Measurements from ENCODE around the gene PLEKHN1.

Gene PLEKHN1

GRCh38 chr1:951364-951763 is 14.9 kb upstream of the PLEKHN1 start:
- H3K9me3 ChIP-seq (ENCODE audit: control insufficient read depth, low read length), result no peaks in the 10 kb centered on the region
- no peaks in the 10 kb centered on the region for H3K4me1 ChIP-seq
- no peak overlapping the region for H2AFZ ChIP-seq
- no peaks in the 10 kb centered on the region for H3K36me3 ChIP-seq (ENCODE audit: control insufficient read depth, insufficient read depth, low read length)
- no peak overlapping the region for H3K27ac ChIP-seq
- TF ChIP-seq, protein P1, sequence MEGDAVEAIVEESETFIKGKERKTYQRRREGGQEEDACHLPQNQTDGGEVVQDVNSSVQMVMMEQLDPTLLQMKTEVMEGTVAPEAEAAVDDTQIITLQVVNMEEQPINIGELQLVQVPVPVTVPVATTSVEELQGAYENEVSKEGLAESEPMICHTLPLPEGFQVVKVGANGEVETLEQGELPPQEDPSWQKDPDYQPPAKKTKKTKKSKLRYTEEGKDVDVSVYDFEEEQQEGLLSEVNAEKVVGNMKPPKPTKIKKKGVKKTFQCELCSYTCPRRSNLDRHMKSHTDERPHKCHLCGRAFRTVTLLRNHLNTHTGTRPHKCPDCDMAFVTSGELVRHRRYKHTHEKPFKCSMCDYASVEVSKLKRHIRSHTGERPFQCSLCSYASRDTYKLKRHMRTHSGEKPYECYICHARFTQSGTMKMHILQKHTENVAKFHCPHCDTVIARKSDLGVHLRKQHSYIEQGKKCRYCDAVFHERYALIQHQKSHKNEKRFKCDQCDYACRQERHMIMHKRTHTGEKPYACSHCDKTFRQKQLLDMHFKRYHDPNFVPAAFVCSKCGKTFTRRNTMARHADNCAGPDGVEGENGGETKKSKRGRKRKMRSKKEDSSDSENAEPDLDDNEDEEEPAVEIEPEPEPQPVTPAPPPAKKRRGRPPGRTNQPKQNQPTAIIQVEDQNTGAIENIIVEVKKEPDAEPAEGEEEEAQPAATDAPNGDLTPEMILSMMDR (IDR thresholded peaks at IDR 0.05), result no peak
- H3K9ac ChIP-seq, result no peak overlapping the region
- no peaks in the 10 kb centered on the region for H3K79me2 ChIP-seq
- H3K4me2 ChIP-seq (ENCODE audit: low read length), result no peak overlapping the region
- no peak overlapping the region for H3K4me3 ChIP-seq (ENCODE audit: low read depth, low read length)
- H3K27me3 ChIP-seq (ENCODE audit: control insufficient read depth, insufficient read depth, low read length), result no peaks in the 10 kb centered on the region

DNA sequence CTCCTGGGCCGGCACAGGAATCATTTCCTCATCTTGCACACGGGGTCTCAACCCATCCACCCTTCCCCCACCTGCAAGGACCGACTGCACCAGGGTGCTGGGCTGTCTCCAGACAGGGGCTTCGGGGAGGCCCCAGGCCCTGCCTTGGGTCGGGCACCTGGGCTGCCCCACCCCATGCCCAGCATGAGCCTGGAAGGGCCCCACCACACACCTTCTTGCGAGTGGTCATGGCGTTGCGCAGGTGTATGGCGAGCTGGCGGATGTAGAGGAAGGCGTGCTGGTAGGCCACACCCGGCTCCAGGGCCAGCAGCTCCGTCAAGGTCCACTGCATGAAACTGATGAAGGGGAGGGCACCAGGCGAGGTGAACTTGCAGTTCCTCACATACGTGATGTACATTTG is 14.1 kb upstream of the PLEKHN1 start:
- Histone ChIP-seq H3K4me1 (no peaks in the 10 kb centered on the region), H3K9ac (no peak overlapping the region), H3K4me3 (ENCODE audit: low read depth, low read length) (no peak overlapping the region), H2AFZ (no peak overlapping the region), H3K36me3 (ENCODE audit: control insufficient read depth, insufficient read depth, low read length) (no peaks in the 10 kb centered on the region), H3K9me3 (ENCODE audit: control insufficient read depth, low read length) (no peaks in the 10 kb centered on the region), H3K27me3 (ENCODE audit: control insufficient read depth, insufficient read depth, low read length) (no peaks in the 10 kb centered on the region), H3K4me2 (ENCODE audit: low read length) (no peak overlapping the region), H3K79me2 (no peaks in the 10 kb centered on the region), H3K27ac (no peak overlapping the region)
- TF ChIP-seq, protein P1 (IDR thresholded peaks at IDR 0.05), result no peak

DNA sequence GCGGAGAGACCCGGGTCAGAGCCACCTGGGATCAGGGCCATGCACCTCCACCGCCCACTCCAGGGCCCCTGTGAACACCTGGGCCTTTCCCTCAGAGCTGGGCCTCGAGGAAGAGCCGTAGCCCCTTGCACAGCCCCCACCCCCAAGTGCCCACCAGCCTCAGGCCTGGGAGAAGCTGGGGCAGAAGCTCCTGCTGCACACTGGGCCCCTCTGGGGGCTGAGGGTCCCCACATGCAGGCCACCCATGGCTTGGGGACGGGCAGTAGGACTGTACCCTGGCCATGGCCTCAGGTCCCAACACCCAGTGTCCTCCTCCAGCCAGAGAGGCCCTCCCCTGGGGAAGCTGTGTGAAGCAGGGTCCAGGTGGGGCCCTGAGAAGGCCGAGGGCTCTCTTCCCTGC is 13.7 kb upstream of the PLEKHN1 start:
- no peaks in the 10 kb centered on the region for H3K36me3 ChIP-seq (ENCODE audit: control insufficient read depth, insufficient read depth, low read length)
- no peak overlapping the region for H3K4me3 ChIP-seq (ENCODE audit: low read depth, low read length)
- H3K79me2 ChIP-seq, result no peaks in the 10 kb centered on the region
- no peaks in the 10 kb centered on the region for H3K9me3 ChIP-seq (ENCODE audit: control insufficient read depth, low read length)
- H3K27ac ChIP-seq, result no peak overlapping the region
- TF ChIP-seq, protein P1 (IDR thresholded peaks at IDR 0.05), result no peak
- no peak overlapping the region for H3K4me2 ChIP-seq (ENCODE audit: low read length)
- no peaks in the 10 kb centered on the region for H3K27me3 ChIP-seq (ENCODE audit: control insufficient read depth, insufficient read depth, low read length)
- H3K9ac ChIP-seq, result no peak overlapping the region
- H2AFZ ChIP-seq, result no peak overlapping the region
- H3K4me1 ChIP-seq, result no peaks in the 10 kb centered on the region

GRCh38 chr1:953524-954320 is 12.6 kb upstream of the PLEKHN1 start:
- Histone ChIP-seq H3K27ac (no peak overlapping the region), H3K27me3 (ENCODE audit: control insufficient read depth, insufficient read depth, low read length) (no peaks in the 10 kb centered on the region), H3K79me2 (no peaks in the 10 kb centered on the region), H3K36me3 (ENCODE audit: control insufficient read depth, insufficient read depth, low read length) (no peaks in the 10 kb centered on the region), H3K4me2 (ENCODE audit: low read length) (no peak overlapping the region), H3K4me3 (ENCODE audit: low read depth, low read length) (no peak overlapping the region), H3K4me1 (no peaks in the 10 kb centered on the region), H3K9me3 (ENCODE audit: control insufficient read depth, low read length) (no peaks in the 10 kb centered on the region), H3K9ac (no peak overlapping the region), H2AFZ (no peak overlapping the region)
- TF ChIP-seq, protein P1 (IDR thresholded peaks at IDR 0.05), result no peak

DNA sequence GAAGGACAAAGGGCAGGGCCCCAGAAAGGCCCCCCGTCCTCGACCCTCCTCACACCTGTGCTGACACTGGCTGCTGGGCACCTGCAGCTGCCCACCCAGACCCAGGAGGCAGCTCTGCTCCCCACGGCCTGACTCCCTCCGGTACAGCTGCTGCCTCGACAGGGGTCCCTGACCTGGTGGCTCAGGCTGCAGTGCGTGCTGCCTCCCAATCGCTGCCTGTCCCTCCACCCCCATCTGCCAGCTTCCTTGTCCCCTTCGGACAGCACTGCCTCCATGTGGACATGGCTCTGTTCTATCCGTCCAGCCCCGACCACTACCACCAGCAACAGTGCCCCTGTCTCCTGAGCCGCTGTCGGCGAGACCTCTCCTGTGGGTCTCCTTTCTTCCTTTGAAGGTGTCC is 11.4 kb upstream of the PLEKHN1 start:
- Histone ChIP-seq H3K9me3 (ENCODE audit: control insufficient read depth, low read length) (no peaks in the 10 kb centered on the region), H3K9ac (no peak overlapping the region), H3K4me1 (no peaks in the 10 kb centered on the region), H3K79me2 (no peaks in the 10 kb centered on the region), H2AFZ (no peak overlapping the region), H3K4me3 (ENCODE audit: low read depth, low read length) (no peak overlapping the region), H3K27ac (no peak overlapping the region), H3K4me2 (ENCODE audit: low read length) (no peak overlapping the region), H3K36me3 (ENCODE audit: control insufficient read depth, insufficient read depth, low read length) (no peaks in the 10 kb centered on the region), H3K27me3 (ENCODE audit: control insufficient read depth, insufficient read depth, low read length) (no peaks in the 10 kb centered on the region)
- TF ChIP-seq, protein P1 (IDR thresholded peaks at IDR 0.05), result no peak

All from parathyroid adenoma (tissue), 2 donors.